PC-3 (cell line): ENCODE data around the gene VPS50. TPM values are rescaled to one million over a fixed set of nuclear protein-coding genes. Genes with fewer than 3 reads are reported as not detected.

Experiments
- ATAC-seq: fragments of 200-7000 bp; cut with Tn5 transposase; 2 replicates; pipeline ENCODE4 v1.9.1; 2020; ENCODE audit warnings: mild to moderate bottlenecking, moderate library complexity
- BruUV-seq: library from RNA; stranded (reverse); fragments of 400-500 nt; replicated peaks from 2 replicates; lab custom pipeline; 2021; lab: Mats Ljungman, UMichigan
- CTCF ChIA-PET: fragments of 300-600 bp; sonication (Branson Sonifier 250); formaldehyde crosslinking; loops from one replicate; lab custom pipeline; 2022; ENCODE audit warnings: antibody characterized with exemption; lab: Charles Lee
- POLR2A ChIA-PET: fragments of 300-600 bp; sonication (Branson Sonifier 250); formaldehyde crosslinking; loops from one replicate; lab custom pipeline; 2022; ENCODE audit warnings: antibody characterized with exemption; ENCODE audit not compliant: unreplicated experiment; lab: Charles Lee
- DNase-seq: peaks from one replicate; pipeline ENCODE4 v3.0.0-alpha.2; 2015
- H2AFZ ChIP-seq: fragments of 300-600 bp; sonication (generic); 2 replicates; pipeline ENCODE4 v1.6.0; 2016; ENCODE audit warnings: antibody characterized with exemption, low read length
- H3F3A ChIP-seq: fragments of 300-600 bp; sonication (generic); one replicate; pipeline ENCODE4 v1.6.0; 2017; ENCODE audit warnings: antibody characterized with exemption, low read length, control low read depth, mild to moderate bottlenecking; ENCODE audit not compliant: unreplicated experiment
- H3K27ac ChIP-seq: fragments of 300-600 bp; sonication (generic); 2 replicates; pipeline ENCODE4 v1.5.1; 2016; ENCODE audit warnings: mild to moderate bottlenecking, low read length
- H3K27me3 ChIP-seq: fragments of 300-600 bp; sonication (generic); 2 replicates; pipeline ENCODE4 v1.6.1; 2016; ENCODE audit warnings: low read length, mixed read lengths
- H3K36me3 ChIP-seq: fragments of 300-600 bp; sonication (generic); 2 replicates; pipeline ENCODE4 v1.6.1; 2016; ENCODE audit warnings: low read depth, mixed run types, low read length, mixed read lengths
- H3K4me1 ChIP-seq: fragments of 300-600 bp; sonication (generic); 2 replicates; pipeline ENCODE4 v1.5.1; 2016; ENCODE audit warnings: low read length; ENCODE audit not compliant: insufficient read depth
- H3K4me2 ChIP-seq: fragments of 300-600 bp; sonication (generic); 2 replicates; pipeline ENCODE4 v1.6.0; 2016; ENCODE audit warnings: low read length
- H3K4me3 ChIP-seq: fragments of 300-600 bp; sonication (generic); 2 replicates; pipeline ENCODE4 v1.5.1; 2016; ENCODE audit warnings: mild to moderate bottlenecking, low read length, mixed read lengths
- H3K79me2 ChIP-seq: fragments of 300-600 bp; sonication (generic); 2 replicates; pipeline ENCODE4 v1.6.1; 2017; ENCODE audit warnings: low read length, mixed read lengths
- H3K9ac ChIP-seq: fragments of 300-600 bp; sonication (generic); 2 replicates; pipeline ENCODE4 v1.6.0; 2016; ENCODE audit warnings: mild to moderate bottlenecking, low read length
- H3K9me2 ChIP-seq: fragments of 300-600 bp; sonication (generic); replicated peaks from 2 replicates; pipeline ENCODE4 v1.6.1; 2016; ENCODE audit warnings: mixed run types, low read length, mixed read lengths
- H3K9me3 ChIP-seq: fragments of 300-600 bp; sonication (generic); 2 replicates; pipeline ENCODE4 v1.6.1; 2016; ENCODE audit warnings: low read length, mixed read lengths
- H4K20me1 ChIP-seq: fragments of 300-600 bp; sonication (generic); 2 replicates; pipeline ENCODE4 v1.6.1; 2016; ENCODE audit warnings: low read length, mixed read lengths
- CTCF ChIP-seq: fragments of 300-600 bp; sonication (generic); conservative IDR thresholded peaks from 2 replicates; pipeline ENCODE4 v1.5.1; 2017; ENCODE audit warnings: antibody characterized with exemption, low read depth, mild to moderate bottlenecking, low read length
- EZH2 ChIP-seq: fragments of 300-600 bp; sonication (generic); IDR thresholded peaks from one replicate; pipeline ENCODE4 v1.6.1; 2017; ENCODE audit warnings: antibody characterized with exemption, mild to moderate bottlenecking, low read length; ENCODE audit not compliant: unreplicated experiment
- EZH2phosphoT487 ChIP-seq: fragments of 300-600 bp; sonication (generic); IDR thresholded peaks from 2 replicates; pipeline ENCODE4 v1.6.1; 2018; ENCODE audit warnings: mild to moderate bottlenecking, antibody characterized with exemption, low read length, borderline replicate concordance
- intact Hi-C: fragments of 100-400 bp; cut with micrococcal nuclease; formaldehyde crosslinking; loops from 2 replicates; pipeline ENCODE4 v1.9.0; 2023
- total RNA-seq: library from RNA; depleted of rRNA; stranded (reverse); fragments of >200 nt; gene quantifications from 2 replicates; pipeline ENCODE4 v1.2.3, GENCODE V29; 2014

VPS50 gene
- total RNA-seq, 1 experiment from 2014 or later: 16.7 TPM

- BruUV-seq: no TSS peak
- H3K4me3 ChIP-seq: no peak overlapping the region
- ATAC-seq (no peak), DNase-seq (no peak)
- H3F3A ChIP-seq: no peaks in the 10 kb centered on the region
- TF ChIP-seq CTCF: no peak
- no peak for TF ChIP-seq EZH2
- no peak for TF ChIP-seq EZH2phosphoT487
- no peak overlapping the region for H3K4me2 ChIP-seq
- H3K9me3 ChIP-seq: no peaks in the 10 kb centered on the region
- intact Hi-C loops: no loop called here
- no peaks in the 10 kb centered on the region for H3K36me3 ChIP-seq
- H3K27ac ChIP-seq: no peak overlapping the region
- no peaks in the 10 kb centered on the region for H3K4me1 ChIP-seq
- H3K9me2 ChIP-seq: no peaks in the 10 kb centered on the region
- H4K20me1 ChIP-seq: no peaks in the 10 kb centered on the region
- H2AFZ ChIP-seq: no peak overlapping the region
- peaks cover 50% of the 10 kb centered on the region for H3K27me3 ChIP-seq
- POLR2A ChIA-PET: no interaction called here
- H3K9ac ChIP-seq: no peak overlapping the region
- CTCF ChIA-PET: no interaction called here
- no peaks in the 10 kb centered on the region for H3K79me2 ChIP-seq
Measured at GRCh38 chr7:93390660-93391059, 158.5 kb downstream of the VPS50 start.

- Histone ChIP-seq H3K27ac (no peak overlapping the region), H3K4me3 (no peak overlapping the region), H3F3A (no peaks in the 10 kb centered on the region), H3K9me2 (no peaks in the 10 kb centered on the region), H3K27me3 (peaks cover 32% of the 10 kb centered on the region), H3K4me1 (no peaks in the 10 kb centered on the region), H3K9me3 (no peaks in the 10 kb centered on the region), H3K79me2 (no peaks in the 10 kb centered on the region), H3K36me3 (no peaks in the 10 kb centered on the region), H3K4me2 (no peak overlapping the region), H2AFZ (no peak overlapping the region), H4K20me1 (no peaks in the 10 kb centered on the region), H3K9ac (no peak overlapping the region)
- no peak for TF ChIP-seq CTCF
- TF ChIP-seq EZH2phosphoT487: no peak
- no peak for TF ChIP-seq EZH2
- POLR2A ChIA-PET: no interaction called here
- no TSS peak for BruUV-seq
- DNase-seq (no peak), ATAC-seq (no peak)
- CTCF ChIA-PET: no interaction called here
- intact Hi-C loops: no loop called here
Measured at GRCh38 chr7:93392984-93393383, 160.8 kb downstream of the VPS50 start.

GRCh38 chr7:93399642-93400041, 167.5 kb downstream of the VPS50 start:
- Histone ChIP-seq H4K20me1 (no peaks in the 10 kb centered on the region), H3K9me3 (no peaks in the 10 kb centered on the region), H3K27ac (no peak overlapping the region), H3K4me3 (no peak overlapping the region), H3K79me2 (no peaks in the 10 kb centered on the region), H3K9me2 (no peaks in the 10 kb centered on the region), H3K4me1 (no peaks in the 10 kb centered on the region), H3F3A (no peaks in the 10 kb centered on the region), H3K27me3 (peaks cover 8% of the 10 kb centered on the region; the same call in 1 of the 2 replicates), H3K4me2 (no peak overlapping the region), H3K36me3 (no peaks in the 10 kb centered on the region), H2AFZ (no peak overlapping the region), H3K9ac (no peak overlapping the region)
- TF ChIP-seq EZH2phosphoT487 (no peak), CTCF (no peak)
- no peak for DNase-seq
- BruUV-seq: no TSS peak
- ChIA-PET CTCF (no interaction called here), POLR2A (interaction anchor here (0.6 kb wide), 1 partner anchor 175 kb away, joined by 3 read pairs; the partner anchor contains the start of gene CALCR)
- no peak for ATAC-seq
- intact Hi-C loops: no loop called here
